Measurements from ENCODE around the gene RAB9B.

Gene RAB9B

DNA sequence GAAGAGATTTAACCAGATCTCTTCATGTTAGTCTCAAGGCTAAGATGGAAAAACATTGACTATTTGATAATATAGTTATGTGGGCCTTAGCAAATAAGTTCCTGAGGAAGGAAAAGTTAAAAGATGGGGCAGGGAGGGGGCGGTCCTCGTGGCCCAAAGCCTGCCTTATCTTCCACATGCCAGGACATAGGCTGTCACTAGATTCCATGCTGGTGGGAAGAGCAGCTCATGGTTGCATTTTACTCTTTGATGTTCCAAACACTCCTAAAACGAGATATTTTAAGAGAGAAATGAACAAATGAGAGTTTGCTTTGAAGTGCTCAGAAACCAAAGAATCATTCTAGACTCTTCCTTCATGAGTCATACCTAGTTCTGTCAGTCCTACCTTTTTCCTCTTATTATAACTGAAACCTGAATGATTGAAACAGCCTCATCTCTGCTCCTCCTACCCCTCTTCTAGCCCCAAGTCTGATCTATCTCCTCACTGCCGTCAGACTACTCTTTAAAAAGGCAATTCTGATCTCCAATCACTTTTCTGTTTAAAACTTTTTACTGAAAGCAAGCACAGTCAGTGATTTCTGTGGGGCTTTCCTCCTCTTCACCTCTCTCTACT, 25.1 kb downstream of the RAB9B start:
- no peak for TF ChIP-seq MYC (IDR thresholded peaks at IDR 0.05; ENCODE audit: low read depth, low read length)
- TF ChIP-seq POLR2A (IDR thresholded peaks at IDR 0.05; ENCODE audit: extremely low read depth, insufficient read length): no peak
- no peak for TF ChIP-seq CTCF (IDR thresholded peaks at IDR 0.05; ENCODE audit: low read depth, low read length)
- TF ChIP-seq, protein P1, sequence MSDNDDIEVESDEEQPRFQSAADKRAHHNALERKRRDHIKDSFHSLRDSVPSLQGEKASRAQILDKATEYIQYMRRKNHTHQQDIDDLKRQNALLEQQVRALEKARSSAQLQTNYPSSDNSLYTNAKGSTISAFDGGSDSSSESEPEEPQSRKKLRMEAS (IDR thresholded peaks at IDR 0.05; ENCODE audit: low read depth, low read length): no peak
- no peak overlapping the region for H3K4me3 ChIP-seq (ENCODE audit: low read depth, low read length)
- no peak for DNase-seq (ENCODE audit: low read depth)

- DNase-seq (ENCODE audit: low read depth): no peak
- H3K4me3 ChIP-seq (ENCODE audit: low read depth, low read length): no peak overlapping the region
- TF ChIP-seq CTCF (IDR thresholded peaks at IDR 0.05; ENCODE audit: low read depth, low read length) (no peak), POLR2A (IDR thresholded peaks at IDR 0.05; ENCODE audit: extremely low read depth, insufficient read length) (no peak), MYC (IDR thresholded peaks at IDR 0.05; ENCODE audit: low read depth, low read length) (no peak)
- TF ChIP-seq, protein P1 (IDR thresholded peaks at IDR 0.05; ENCODE audit: low read depth, low read length): no peak
These were observed 26.2 kb downstream of the RAB9B start for GRCh38 chrX:103805860-103806259.

DNA sequence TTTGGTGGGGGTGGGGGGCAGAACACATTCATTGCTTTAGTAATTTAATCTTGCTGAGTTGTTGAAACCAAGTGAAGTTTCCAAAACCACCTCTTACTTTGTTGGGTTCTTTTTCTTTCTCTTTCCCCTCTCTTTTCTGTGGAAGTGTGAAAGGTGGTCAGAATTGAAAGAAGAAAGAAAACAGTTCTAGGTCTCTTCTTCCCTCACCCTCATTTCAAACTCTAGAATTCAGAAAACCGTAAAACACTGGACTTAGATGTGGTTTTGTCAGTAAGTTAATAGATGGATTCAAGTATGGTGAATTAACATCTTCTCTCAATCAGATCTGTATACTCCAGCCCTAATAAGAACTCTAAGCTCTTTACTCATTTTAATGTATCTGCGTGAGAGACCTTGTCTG, 31.7 kb downstream of the RAB9B start:
- H3K4me3 ChIP-seq (ENCODE audit: low read depth, low read length): no peak overlapping the region
- no peak for DNase-seq (ENCODE audit: low read depth)
- TF ChIP-seq, protein P1 (IDR thresholded peaks at IDR 0.05; ENCODE audit: low read depth, low read length): no peak
- TF ChIP-seq CTCF (IDR thresholded peaks at IDR 0.05; ENCODE audit: low read depth, low read length): no peak
- no peak for TF ChIP-seq MYC (IDR thresholded peaks at IDR 0.05; ENCODE audit: low read depth, low read length)
- no peak for TF ChIP-seq POLR2A (IDR thresholded peaks at IDR 0.05; ENCODE audit: extremely low read depth, insufficient read length)

- TF ChIP-seq, protein P1 (IDR thresholded peaks at IDR 0.05; ENCODE audit: low read depth, low read length): no peak
- TF ChIP-seq POLR2A (IDR thresholded peaks at IDR 0.05; ENCODE audit: extremely low read depth, insufficient read length) (no peak), MYC (IDR thresholded peaks at IDR 0.05; ENCODE audit: low read depth, low read length) (no peak), CTCF (IDR thresholded peaks at IDR 0.05; ENCODE audit: low read depth, low read length) (no peak)
- H3K4me3 ChIP-seq (ENCODE audit: low read depth, low read length): no peak overlapping the region
- DNase-seq (ENCODE audit: low read depth): no peak
These were observed 34.4 kb downstream of the RAB9B start for GRCh38 chrX:103797691-103798090.

- no peak for DNase-seq (ENCODE audit: low read depth)
- H3K4me3 ChIP-seq (ENCODE audit: low read depth, low read length): no peak overlapping the region
- TF ChIP-seq MYC (IDR thresholded peaks at IDR 0.05; ENCODE audit: low read depth, low read length): no peak
- no peak for TF ChIP-seq POLR2A (IDR thresholded peaks at IDR 0.05; ENCODE audit: extremely low read depth, insufficient read length)
- TF ChIP-seq, protein P1 (IDR thresholded peaks at IDR 0.05; ENCODE audit: low read depth, low read length): no peak
- no peak for TF ChIP-seq CTCF (IDR thresholded peaks at IDR 0.05; ENCODE audit: low read depth, low read length)
These were observed 37.9 kb downstream of the RAB9B start for GRCh38 chrX:103794119-103794518.

All from NB4 (cell line).